AG20443 (cell line): Measurements from ENCODE around the gene MRPL36.
"Not testable (repeated sequence)": the region's sequence is repeated elsewhere in the genome, so short reads cannot be mapped to it uniquely, and the experiment has no call there.

Source experiments
- DNase-seq: peaks from one replicate; pipeline ENCODE4 v3.0.0; 2012; ENCODE audit warnings: low spot score, mixed read lengths

MRPL36 gene

DNA sequence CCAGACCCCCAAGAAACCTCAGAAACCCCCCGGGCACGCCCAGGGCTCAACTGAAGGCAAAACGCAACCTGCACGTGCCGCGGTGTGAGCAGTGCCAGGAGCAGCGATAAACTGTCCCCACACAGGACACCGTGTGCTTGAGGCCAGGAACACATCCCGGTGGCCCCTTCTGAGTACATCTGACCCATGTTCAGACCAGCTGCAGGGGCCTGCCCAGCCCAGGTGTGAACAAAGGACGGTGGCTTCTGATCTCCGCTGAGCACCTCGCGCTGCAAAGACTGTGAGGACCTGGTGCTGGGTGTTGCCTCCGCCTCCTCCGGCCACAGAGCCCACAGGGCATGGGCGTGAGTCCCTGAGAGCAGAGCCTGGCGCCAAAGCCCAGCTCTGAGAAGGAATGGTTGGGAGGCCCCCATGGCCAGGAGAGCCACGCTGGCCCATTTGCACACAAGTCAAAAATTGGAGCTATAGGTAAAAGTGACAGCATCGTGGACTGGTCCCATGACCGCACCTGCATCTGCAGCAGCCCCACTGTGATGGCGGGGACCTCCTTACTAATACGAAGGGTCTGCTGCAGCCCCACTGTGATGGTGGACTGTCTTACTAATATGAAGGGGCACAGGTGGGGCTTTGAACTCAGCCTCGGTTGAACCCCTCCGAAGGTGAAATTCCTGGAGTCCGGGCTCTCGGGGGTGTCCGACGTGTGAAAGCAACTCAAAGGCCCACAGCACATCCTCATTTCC is 33.0 kb upstream of the MRPL36 start:
- DNase-seq = no peak

DNA sequence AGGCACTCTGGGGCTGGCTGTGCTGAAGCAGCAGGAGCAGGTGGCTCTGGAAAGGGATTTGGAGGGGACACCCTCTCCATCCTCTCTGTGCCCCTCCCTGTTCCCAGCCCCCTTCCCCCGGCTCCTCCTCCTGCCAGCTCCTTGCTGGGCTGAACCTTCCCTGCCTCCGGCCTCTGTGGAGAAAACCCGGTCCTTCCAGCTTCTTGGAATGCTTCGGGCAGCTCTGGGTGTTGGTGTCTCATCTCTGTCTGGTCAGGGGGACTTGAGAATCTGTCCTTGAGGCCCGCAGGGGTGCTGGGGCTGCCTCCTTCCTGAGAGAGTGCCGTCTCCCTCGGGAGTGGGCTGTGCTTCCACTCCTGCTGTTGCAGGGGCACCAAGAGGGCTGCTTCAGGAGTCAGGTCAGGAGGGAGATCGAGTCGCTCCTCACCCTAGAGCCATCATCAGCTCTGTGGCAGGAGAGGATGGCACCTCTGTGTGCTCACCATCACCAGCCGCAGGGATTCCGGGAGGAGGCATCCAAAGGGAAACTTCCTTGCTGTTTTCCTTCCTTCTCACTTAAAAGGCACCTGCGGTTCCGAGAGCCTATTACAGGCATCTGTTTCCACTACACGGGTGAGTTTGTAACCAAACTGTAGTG is 32.2 kb upstream of the MRPL36 start:
- no peak for DNase-seq

DNA sequence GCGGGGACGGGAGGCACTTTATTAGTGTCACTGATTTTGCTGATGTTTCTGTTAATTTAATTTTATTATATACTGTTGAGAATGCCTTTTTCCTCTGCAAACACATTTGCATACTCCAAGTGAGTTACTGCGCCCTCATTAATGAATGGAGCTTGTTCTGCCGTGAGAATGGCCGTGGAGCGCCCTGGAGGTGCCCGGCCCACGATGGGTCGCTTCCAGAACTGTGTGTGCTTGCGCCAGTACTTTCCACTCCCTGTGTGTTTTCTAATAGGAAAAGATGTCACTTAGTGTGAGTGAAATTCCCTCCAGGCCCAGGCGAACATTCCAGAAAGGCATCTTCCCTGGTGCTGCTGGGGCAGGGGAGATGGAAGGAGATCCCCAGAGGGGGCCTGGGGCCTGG is 31.6 kb upstream of the MRPL36 start:
- no peak for DNase-seq

DNA sequence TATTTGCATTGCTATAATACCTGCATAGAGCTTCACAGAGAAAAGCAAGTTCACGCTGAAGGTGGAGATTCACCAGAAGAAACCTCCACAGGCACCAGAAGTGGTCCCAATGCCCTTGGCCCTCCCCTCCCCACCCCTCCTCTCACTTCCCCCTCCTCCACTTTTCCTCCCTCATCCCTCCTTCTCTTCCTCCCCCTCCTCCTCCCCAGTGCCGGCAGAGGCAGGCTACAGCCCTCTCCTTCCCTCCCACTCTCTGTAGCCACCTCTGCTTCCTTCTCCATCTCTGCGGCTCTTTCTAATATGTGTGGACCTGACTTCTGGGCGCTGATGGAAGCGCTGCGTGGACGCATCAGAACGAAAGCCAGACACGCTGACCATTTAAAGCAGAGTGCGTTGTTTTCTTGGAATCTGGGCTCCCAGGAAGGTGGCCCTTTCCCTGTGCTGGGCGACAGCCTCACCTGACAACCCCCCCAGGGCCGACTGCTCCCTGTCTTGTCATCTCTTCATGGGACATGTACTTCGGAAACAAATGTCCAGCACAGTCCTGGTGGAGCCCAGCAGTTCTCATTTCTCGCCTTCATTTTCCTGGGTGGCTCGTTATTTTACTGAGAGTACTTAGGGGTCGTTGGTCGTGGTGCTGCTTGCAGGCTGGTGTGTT is 31.1 kb upstream of the MRPL36 start:
- no peak for DNase-seq

DNA sequence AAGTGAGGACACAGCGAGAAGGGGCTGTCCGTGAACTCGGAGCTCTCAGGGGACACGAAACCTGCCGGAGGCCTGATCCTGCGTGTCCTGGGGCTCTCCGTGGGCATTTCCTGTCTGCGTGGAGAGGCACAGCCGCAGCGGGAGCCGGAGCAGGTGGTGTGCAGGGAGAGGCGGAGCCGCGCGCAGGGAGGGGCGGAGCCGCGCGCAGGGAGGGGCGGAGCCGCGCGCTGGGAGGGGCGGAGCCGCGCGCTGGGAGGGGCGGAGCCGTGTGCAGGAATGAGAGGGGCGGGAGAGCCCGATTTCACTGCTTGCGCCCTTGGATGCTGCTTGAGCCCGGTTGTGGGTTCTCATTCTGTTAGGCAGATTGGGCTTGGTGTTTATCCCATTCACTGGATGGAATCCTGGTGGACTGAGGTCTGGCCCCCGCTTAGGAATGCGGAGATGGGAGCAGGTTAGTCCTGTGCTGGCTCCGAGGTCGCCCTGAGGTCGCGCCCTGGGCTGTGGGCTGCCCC is 28.3 kb upstream of the MRPL36 start:
- no peak for DNase-seq

DNA sequence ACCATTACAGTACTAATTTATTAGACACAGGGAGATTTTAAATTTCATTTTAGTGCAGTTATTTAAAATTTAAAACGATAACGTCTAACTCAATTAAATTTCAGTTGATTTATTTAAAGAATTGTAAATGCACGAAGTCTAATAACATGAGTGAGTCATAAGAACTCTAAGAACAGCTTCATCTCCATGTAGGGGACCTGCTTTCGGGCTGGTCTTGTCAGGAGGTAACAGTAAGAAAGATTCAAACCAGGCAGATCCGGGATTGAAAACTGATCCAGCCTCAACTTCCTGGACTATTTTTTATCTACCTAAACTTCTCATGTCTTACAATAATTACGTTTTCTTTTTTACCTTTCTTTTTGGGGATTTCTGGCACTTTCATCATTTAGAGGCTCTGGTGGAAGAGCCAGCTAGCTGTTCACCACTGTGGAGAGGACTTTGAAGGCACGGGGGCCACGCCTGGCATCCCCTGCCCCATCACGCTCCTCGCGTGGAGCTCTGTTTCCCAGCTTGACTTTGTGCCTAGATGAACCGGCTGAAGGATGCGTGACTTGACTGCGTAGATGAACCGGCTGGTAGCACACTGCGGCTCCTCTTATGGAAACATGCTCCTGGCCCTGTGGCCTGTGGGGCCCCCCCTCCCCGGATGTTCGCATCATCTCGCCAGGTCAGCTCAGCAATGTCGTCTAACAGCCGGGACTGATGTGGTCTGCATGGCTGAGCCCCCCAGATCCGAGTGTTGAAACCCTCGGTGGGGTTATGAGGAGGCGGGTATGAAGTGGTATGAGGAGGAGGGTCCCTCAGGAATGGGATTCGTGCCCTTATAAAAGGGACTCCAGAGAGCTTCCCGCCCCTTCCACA is 27.6 kb upstream of the MRPL36 start:
- DNase-seq = no peak

- no peak for DNase-seq
Measured at GRCh38 chr5:1826235-1826980, 26.8 kb upstream of the MRPL36 start.

- no peak for DNase-seq
Measured at GRCh38 chr5:1824903-1825841, 25.5 kb upstream of the MRPL36 start.

GRCh38 chr5:1824109-1824821 is 24.6 kb upstream of the MRPL36 start:
- DNase-seq = no peak

- no peak for DNase-seq
Measured at GRCh38 chr5:1823381-1824034, 23.9 kb upstream of the MRPL36 start.

DNA sequence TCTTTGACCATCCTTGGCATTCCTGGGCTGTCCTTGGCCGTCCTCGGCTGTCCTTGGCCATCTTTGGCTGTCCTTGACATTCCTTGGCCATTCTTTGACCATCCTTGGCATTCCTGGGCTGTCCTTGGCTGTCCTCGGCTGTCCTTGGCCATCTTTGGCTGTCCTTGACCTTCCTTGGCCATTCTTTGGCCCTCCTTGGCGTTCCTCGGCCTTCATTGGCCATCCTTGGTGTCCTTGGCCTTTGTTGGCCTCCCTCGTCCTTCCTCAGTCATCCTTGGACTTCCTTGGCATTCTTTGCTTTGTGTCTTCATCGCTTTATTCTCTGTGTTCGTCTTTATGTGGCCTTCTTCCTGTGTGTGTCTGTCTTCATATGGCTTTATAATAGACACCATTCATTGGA is 22.2 kb upstream of the MRPL36 start:
- DNase-seq = no peak

- DNase-seq = no peak
Measured at GRCh38 chr5:1820926-1821325, 21.3 kb upstream of the MRPL36 start.

DNA sequence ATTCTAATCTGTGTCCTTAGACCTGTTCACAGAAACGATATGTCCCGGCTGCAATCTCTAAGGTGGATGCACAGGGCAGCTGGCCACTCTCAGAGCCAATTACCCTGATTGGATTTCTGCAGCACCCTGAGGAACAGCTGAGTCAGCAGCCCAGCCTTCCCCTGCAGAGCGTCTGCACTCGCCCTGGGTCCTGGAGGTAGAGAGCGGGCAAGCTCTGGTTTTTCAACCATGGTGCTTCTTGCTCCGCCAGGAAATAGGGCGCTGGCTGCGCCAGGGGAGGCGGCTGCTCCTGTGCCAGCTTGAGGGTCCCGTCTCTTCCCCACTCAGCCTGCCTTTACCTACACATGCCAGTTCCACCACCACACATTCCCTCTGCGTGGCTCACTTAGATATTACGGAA is 20.7 kb upstream of the MRPL36 start:
- DNase-seq = no peak

GRCh38 chr5:1819458-1819857 is 19.8 kb upstream of the MRPL36 start:
- no peak for DNase-seq

GRCh38 chr5:1818784-1819183 is 19.1 kb upstream of the MRPL36 start:
- DNase-seq = no peak

- no peak for DNase-seq
Measured at GRCh38 chr5:1817261-1818043, 17.8 kb upstream of the MRPL36 start.

- DNase-seq = not testable (repeated sequence)
Measured at GRCh38 chr5:1816495-1817089, 17.0 kb upstream of the MRPL36 start.

GRCh38 chr5:1815881-1816292 is 16.2 kb upstream of the MRPL36 start:
- DNase-seq = no peak
